Measurements from ENCODE around the gene SUPT4H1. TPM values are rescaled to one million over a fixed set of nuclear protein-coding genes. Genes with fewer than 3 reads are reported as not detected.
A peak's percentile ranks its signal among the peaks of the same experiment; 100 is the strongest.
"Not testable (repeated sequence)": the region's sequence is repeated elsewhere in the genome, so short reads cannot be mapped to it uniquely, and the experiment has no call there.

Gene SUPT4H1
- 10 to 100 TPM; 58.1 to 63.0 TPM for total RNA-seq
- long read RNA-seq, transcript SUPT4H1-201 (5 exons, 1,489 nt), result major isoform, 5 of 13 reads
- long read RNA-seq, partial matches to known transcripts, result 0 of 13 reads
- long read RNA-seq, other reads (novel, unspliced or antisense), result 5 of 13 reads

DNA sequence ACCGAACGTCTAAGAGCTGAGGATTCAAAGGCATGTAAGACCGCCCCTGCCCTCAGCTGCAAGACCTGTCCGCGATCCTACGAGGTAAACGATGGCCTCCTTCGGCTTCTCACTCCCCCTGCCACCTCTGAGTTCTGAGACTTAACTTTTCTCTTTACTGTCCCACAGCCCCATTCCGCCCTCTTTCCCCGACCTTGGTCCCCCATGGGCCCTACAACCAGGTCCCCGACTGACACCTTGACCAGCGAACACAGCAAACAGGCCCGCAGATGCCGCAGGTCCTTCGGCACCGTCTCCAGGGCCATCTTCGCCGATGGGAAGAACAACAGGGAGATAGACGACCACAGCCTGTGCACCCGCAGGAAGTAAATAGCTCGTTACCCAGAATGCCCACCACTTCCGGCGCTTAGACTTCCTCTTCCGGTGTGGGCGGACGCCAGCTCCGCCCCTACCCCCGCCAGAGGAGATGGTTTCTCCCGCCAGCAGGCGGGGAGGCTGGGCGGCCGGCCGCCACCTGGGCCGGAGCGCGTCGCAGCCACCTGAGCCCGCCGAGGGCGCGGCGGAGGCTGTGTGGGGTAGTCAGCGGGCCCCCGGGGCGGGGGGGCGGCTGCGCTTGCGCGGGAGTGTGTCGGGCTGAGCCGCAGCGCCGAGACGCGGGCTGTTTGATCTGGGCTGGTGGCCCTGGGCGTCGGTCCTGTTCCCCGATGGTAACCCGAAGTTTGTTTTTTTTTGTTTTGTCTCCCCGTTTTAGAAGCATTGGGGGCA lies at the start of gene SUPT4H1:
TSS of gene SUPT4H1 (minus strand) at position 371 of the 765 bp plus-strand sequence. CDS start at position 305, 66 bp downstream.
- intact Hi-C loops (cut with DNase I, micrococcal nuclease), result no loop called here
- ATAC-seq, result peak; percentile 92
- DNase-seq, result peak; percentile 92 to 93

DNA sequence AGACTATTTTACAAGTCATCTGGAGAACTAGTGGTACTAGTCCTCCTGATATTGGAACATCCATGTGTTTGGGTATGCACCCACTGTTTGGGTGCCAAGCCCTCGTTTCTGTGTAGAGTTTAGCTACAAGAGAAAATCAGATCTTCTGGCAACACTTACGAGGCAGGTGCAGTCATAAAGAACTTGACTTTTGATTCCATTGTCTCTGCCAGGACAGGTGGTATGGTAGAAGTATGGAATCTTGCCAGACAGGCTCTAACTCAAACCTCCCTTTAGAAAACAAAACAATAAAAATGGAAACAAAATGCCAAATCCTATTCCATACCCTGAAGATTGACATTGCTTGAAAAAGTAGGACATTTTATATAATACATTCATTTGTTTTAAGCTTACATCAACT lies 49.3 kb upstream of the SUPT4H1 start:
- intact Hi-C loops (cut with DNase I, micrococcal nuclease), result no loop called here
- ATAC-seq (peak; percentile 64), DNase-seq (no peak)

DNA sequence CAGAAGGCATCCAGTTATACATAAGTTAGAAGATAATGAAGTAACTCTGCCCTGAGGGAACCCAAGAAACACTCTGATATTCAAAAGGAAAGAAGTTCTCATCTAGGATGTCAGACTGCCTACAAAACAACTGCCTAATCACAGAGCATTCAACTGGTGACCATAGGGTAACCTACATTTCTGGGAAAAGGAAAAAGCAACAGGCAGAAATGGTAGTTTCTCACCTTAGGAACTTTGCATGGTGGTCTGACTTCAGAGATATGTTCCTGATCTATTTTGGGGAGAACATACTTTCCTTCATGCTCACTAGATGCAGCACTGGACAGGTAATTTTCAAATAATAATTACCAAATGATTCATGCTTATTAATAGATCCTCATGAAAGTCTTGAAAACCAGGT lies 48.8 kb upstream of the SUPT4H1 start:
- ATAC-seq (no peak), DNase-seq (no peak)
- intact Hi-C loops (cut with DNase I, micrococcal nuclease), result no loop called here

DNA sequence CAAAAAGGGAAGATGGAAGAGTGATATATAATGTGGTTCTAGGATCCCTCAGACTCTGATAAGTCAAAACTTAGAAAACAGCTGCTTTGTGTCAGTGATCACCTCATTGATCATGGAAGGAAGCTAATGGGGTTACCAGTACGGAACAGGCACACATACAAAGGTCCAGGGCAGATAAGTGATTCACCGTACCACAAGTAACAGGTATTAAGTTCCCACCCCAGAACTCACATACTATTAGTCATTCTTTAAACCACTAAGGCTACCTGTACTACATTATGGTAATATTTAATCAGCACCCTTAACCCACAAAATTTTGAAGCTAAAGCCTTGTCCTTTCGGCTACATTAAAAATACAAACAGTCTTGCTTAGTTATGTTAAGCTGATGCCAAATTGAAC lies 48.0 kb upstream of the SUPT4H1 start:
- intact Hi-C loops (cut with DNase I, micrococcal nuclease), result no loop called here
- no peak for DNase-seq

DNA sequence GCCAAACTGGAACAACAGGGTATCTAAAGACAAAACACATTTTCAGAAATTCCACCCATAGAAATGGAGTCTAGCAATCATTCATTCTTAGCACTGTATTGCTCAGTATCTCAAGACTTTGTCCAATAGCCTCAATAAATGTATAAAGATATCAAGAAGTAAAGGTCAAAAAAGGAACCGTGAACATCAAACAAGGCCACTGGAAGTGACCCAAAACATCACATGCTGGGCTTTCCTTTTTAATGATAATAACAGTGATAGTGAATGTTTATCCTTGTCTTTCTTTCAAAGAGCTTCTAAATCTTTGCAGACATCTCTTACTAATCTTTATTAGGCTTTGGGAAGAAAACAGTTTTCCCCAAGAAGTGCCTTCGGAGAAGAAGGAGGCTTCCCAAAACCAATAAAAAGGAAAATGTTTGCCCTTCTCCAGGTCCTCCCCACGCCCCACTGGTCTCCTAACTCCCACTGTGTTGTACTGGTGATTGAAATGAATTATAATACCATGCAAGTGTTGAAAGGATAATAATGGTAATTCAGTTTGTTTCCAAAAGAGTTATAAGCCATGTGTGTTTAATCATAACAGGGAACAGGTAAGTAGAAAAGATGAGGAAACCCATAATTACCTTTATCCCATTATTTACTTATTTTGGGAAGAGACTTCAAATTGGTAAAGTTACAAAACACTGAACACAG lies 46.7 kb upstream of the SUPT4H1 start:
- intact Hi-C loops (cut with DNase I, micrococcal nuclease), result no loop called here
- DNase-seq (no peak), ATAC-seq (peak; percentile 65)

More for the DNA sequence above, 48.0 kb upstream of the SUPT4H1 start:
- no peak for ATAC-seq

DNA sequence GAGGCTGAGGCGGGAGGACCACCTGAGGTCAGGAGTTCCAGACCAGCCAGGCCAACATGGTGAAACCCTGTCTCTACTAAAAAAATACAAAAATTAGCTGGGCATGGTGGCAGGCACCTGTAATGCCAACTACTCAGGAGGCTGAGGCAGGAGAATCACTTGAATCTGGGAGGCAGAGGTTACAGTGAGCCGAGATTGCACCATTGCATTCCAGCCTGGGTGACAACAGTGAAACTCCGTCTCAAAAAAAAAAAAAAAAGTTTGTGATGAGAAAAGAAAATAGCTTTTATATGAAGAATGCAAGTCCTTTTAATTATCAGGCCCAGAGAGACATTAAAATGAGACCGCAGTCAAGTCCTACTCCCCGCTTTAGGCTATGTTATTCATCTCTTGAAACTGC lies 45.4 kb upstream of the SUPT4H1 start:
- intact Hi-C loops (cut with DNase I, micrococcal nuclease); ATAC-seq; DNase-seq: not testable (repeated sequence)

DNA sequence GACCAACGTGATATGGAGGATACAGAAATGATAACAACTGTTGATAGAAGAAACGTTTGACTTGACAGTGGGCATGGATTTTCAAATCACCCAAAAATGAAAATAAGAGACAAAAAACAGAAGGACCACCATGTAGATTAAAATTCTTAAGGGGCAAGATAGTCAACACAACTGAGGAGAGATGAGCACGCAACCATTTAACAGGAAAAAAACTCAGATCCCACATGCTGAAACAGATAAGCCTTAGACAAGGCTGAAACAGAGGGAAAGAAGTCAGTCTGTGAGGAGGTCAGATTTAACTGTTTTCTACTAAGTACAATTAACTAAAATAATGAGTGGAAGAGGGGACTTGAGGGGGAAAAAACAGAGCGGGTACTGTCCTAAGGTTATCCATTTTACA lies 44.2 kb upstream of the SUPT4H1 start:
- ATAC-seq, result no peak
- no peak for DNase-seq
- intact Hi-C loops (cut with DNase I, micrococcal nuclease), result no loop called here

DNA sequence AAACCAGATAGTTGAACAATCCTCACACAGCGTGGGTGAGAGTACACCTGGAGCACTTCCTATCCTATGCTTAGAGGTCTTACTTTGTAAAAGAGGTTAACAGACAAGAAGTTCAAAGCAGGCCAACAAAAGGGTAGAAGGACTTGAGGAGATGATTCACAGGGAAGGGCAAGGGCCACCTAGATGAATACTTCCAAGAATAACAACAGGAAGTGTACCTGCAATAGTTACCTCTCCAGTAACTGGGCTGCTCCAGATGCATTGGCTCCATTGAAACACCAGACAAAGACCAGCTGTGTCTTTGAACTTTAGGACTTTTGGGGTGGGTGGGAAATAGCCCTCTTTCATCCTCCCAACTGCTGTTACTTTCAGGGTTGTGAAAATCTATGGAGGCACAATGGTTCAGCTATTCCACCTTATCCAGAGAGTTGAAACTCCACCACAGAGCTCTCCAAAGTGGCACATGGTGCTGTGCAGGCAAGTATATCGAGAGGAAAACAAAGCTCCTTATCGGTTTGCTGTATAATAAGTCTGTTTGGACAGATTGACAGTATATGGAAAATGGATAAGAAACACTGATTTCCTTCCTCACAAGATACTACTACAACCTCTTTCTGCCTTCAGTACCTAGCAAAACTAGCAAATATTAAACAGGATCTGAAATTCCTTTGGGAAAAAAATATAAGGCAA lies 42.7 kb upstream of the SUPT4H1 start:
- intact Hi-C loops (cut with DNase I, micrococcal nuclease), result no loop called here
- ATAC-seq (peak; percentile 60), DNase-seq (no peak)

DNA sequence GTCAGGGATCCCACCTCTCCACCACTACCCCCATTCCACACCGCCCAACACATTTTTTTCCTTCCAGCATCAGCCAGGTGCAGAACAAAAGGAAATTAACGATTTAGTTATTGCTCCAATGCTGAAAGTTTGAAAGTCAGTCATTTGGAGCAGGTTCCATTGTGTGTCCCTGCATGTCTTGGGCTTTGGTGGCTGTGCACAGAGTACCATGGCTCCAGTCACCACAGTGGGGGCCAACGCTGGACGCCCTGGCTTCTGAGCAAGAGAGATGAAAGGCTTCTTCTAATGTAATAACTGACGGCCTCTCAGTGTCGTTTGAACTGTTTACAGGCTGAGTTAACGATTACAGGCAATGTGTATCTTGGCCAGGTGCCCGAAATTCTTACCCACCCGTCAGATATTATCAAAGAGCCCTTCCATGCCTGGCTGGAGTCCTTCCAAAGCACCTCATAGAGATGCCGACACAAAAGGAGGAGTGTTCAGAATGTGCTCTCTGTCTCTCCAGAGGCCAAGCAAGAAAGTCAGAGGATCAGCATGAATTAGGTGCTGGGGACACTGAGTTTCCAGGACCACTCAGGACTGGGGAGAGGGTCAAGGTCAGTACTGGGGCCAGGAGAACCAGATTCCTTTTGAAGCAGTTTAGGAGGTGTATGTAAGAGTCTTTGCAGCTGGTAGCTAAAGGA lies 39.4 kb upstream of the SUPT4H1 start:
- intact Hi-C loops (cut with DNase I, micrococcal nuclease), result no loop called here
- DNase-seq (peak; percentile 92 to 93), ATAC-seq (peak; percentile 69)

DNA sequence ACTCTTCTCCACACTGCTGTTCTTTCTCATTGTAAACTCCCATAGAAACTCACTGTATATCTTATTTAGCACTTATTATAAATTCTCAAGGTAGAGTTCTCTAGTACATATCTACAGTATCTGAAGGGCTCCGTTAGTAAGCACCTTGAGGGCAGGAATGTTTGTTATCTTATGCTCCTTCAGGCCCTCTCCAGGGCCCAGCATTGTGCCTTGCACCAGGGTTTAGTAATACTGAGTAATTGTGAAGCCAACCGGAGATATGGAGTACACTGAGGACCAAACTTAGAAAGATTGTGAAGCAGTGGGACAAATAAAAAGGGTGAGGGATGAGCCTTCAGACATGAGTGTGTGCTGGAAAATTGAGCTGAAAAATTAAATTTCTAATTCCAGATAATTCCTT lies 38.9 kb upstream of the SUPT4H1 start:
- no peak for ATAC-seq

DNA sequence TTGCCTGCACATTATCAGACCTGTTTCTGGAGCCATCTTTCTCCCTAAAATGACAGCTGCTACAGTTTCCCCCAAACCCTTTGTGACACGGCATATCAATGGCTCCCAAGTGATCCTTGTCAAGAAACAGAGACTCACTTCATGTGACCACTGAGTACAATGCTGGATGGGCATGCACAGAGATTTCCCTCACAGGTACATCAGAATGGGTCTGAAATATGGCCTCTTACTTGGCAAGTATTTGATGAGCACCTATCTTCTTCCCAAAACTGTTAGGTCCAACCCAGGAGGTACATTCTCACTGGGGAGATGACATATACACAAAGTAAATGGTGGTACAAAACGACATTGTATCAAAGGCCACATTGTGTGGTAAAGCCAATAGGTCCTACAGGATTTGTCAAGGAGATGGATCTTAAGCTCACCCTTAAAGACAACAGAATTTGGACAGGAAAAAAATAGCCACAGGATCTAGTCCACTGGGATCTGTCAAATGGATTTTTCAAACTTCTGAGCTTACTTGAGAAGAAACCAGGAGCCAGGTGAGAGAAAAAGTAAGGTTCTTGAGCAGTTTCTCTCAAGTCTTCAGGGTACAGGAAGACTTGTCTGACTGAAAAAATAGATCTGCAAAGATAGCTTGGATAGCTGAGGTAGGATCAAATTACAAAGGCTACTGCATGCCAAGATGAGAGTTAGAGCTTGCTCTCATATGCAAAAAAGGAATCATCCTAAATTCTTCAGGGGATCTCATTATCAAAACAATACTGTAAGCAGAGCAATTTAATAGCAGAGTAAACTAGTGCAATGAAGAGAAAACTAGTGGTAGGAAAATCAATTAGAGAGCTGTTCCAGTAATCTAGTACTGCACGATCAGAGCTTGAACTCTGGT lies 36.5 kb upstream of the SUPT4H1 start:
- DNase-seq (no peak), ATAC-seq (no peak)
- intact Hi-C loops (cut with DNase I, micrococcal nuclease), result no loop called here

More for the DNA sequence above, 38.9 kb upstream of the SUPT4H1 start:
- intact Hi-C loops (cut with DNase I, micrococcal nuclease), result no loop called here
- DNase-seq, result no peak

DNA sequence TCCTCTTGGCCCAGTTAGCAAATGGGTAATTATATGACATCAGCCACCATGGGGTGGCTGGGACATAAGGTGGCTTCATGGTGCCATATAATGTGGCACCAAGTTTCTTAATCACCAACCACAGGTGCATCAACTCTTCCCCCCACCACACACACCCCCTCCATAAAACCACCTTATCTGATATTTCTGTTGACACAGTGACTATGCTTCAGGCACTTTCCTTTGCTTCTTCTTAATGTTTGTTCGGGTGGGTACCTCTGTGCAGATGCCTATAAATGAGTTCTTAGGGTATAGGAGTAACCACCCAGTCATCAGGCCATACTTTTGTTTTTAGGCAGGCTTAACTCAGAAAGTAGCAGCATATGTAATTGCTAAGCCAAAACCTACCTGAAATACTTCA lies 35.8 kb upstream of the SUPT4H1 start:
- intact Hi-C loops (cut with DNase I, micrococcal nuclease), result no loop called here
- ATAC-seq (peak; percentile 82), DNase-seq (peak in 1 of 2 donors; percentile 71)

DNA sequence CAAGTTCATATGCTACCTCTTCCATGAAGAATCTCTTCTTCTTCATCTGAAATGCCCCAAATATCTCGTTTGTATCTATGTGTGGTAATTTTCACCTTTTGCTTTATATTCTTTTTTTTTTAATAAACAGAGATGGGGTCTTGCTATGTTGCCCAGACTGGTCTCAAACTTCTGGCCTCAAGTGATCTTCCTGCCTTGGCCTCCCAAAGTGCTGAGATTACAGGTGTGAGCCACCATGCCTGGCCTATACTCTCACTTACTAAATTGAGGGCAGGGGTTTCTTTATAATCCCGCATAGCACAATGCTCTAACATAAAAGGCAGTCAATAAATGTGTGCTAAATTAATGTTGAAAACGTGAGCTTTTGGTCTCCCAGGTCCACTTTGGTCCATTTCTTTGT lies 34.7 kb upstream of the SUPT4H1 start:
- DNase-seq, result no peak
- ATAC-seq, result no peak
- intact Hi-C loops (cut with DNase I, micrococcal nuclease), result no loop called here

DNA sequence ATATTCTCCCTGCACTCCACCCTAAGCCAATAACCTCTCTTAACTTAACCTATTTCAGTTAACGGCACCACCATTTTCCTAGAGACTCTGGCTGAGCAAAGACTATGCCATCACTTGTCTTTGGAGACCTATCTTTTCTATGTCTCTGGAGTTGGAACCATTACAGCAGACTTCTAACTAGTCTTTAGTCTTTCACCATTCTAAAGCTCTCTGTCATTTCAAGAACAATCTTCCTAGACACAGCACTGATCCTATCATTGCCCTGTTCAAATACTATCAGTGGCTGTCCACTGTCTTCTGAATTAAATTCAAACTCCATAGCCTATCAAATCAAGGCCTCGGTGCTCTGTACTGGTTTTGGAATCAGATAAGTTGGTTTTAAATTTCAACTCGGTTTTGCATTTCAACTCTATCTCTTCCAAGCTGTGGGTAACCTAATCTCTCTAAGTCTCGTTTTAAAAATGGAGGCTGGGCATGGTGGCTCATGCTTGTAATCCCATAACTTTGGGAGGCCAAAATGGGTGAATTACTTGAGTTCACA lies 33.4 kb upstream of the SUPT4H1 start:
- ATAC-seq (no peak), DNase-seq (no peak)
- intact Hi-C loops (cut with DNase I, micrococcal nuclease), result no loop called here

DNA sequence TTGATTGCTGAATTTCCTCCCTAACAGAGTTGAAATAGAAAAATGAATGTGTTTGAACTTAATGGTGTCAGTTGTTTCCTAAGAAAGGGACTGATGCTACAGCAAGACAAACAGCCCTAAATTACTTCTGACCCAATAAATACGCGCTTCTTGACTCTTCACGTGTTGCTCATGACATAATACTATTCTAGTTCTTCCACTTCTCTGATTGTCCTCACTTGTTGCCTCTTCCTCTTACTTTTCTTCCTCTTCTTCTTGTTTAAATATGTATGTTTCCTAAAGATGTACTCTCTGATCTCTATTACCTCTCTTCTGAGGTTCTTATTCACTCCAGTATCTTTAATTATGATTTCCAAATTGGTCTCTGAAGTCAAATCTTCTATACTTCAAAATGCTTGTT lies 32.9 kb upstream of the SUPT4H1 start:
- ATAC-seq, result no peak
- no peak for DNase-seq
- intact Hi-C loops (cut with DNase I, micrococcal nuclease), result no loop called here

DNA sequence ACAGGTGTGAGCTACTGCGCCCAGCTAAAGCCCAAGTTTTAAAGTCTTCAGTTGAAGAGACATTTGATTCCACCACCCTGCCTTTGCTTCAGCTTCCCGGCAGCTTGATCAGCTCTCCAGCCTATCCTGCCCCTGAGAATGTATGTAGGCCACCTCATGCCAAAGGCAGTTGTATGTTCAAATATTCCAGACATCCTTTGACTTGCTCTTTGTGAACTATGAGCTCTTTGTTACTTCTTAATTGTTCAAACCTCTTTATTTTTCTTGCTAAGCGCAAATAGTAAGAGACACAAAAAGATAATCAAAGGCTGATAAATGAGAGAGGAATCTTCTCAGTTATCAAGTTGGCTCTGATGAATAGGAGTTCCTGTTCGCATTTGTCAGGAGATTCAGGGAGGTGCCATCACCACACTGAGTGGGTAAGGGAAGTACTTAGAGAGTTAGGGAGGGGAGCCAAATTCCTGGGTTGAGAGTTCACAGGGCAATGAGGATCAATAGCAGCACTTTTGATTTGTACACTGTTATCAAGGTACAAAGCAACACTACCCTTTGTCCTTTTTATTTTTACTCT lies 32.0 kb upstream of the SUPT4H1 start:
- DNase-seq (no peak), ATAC-seq (no peak)
- intact Hi-C loops (cut with DNase I, micrococcal nuclease), result no loop called here

DNA sequence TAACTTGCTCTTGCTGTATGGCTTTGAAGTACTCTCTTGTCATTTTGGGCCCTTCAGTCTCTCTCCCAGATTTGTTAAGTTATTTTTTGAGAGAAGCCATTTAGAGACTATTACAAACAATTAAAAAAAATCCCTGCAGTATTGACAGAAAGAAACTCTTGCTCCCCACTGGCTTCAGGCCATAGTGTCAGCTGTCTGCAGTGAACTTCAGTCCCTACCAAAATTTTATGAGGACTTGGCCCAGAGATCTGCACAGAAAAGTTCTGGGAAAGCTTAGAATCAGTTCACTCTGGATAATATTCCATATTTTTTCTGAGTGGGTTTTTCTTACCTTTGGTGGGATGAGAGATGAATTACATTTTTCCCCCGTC lies 30.9 kb upstream of the SUPT4H1 start:
- peak; percentile 51 to 63 for DNase-seq
- intact Hi-C loops (cut with DNase I, micrococcal nuclease), result no loop called here
- peak; percentile 27 for ATAC-seq

Data from left colon (tissue), 2 donors.